HG03097 (cell line): Measurements from ENCODE around the gene BET1L.

ENCODE experiments used
- ATAC-seq: cut with Tn5 transposase; IDR thresholded peaks from one replicate; pipeline ENCODE4 v1.9.1; 2021; ENCODE audit not compliant: unreplicated experiment, low FRiP score

Gene BET1L

GRCh38 chr11:210803-211180, 3.6 kb upstream of the BET1L start:
- ATAC-seq, result no peak

GRCh38 chr11:210122-210802, 3.1 kb upstream of the BET1L start:
- ATAC-seq, result no peak

GRCh38 chr11:209275-210121, 2.3 kb upstream of the BET1L start:
- no peak for ATAC-seq

GRCh38 chr11:208917-209260, 1.7 kb upstream of the BET1L start:
- ATAC-seq, result no peak

- ATAC-seq, result peak; percentile 29
Observed at GRCh38 chr11:208181-208916, 1.1 kb upstream of the BET1L start.

GRCh38 chr11:207863-208180, 623 bp upstream of the BET1L start:
- no peak for ATAC-seq

GRCh38 chr11:206526-207207, 532 bp downstream of the BET1L start:
- peak; percentile 2 for ATAC-seq

- no peak for ATAC-seq
Observed at GRCh38 chr11:206002-206384, 1.2 kb downstream of the BET1L start.

GRCh38 chr11:205221-206001, 1.8 kb downstream of the BET1L start:
- no peak for ATAC-seq

- ATAC-seq, result no peak
Observed at GRCh38 chr11:204587-205109, 2.6 kb downstream of the BET1L start.

GRCh38 chr11:203945-204586, 3.1 kb downstream of the BET1L start:
- ATAC-seq, result no peak

- ATAC-seq, result no peak
Observed at GRCh38 chr11:203056-203944, 3.9 kb downstream of the BET1L start.

- ATAC-seq, result no peak
Observed at GRCh38 chr11:202490-202889, 4.7 kb downstream of the BET1L start.

GRCh38 chr11:201966-202365, 5.2 kb downstream of the BET1L start:
- no peak for ATAC-seq

- ATAC-seq, result no peak
Observed at GRCh38 chr11:200224-201003, 6.8 kb downstream of the BET1L start.

GRCh38 chr11:199782-200181, 7.4 kb downstream of the BET1L start:
- ATAC-seq, result no peak

GRCh38 chr11:199004-199581, 8.1 kb downstream of the BET1L start:
- ATAC-seq, result no peak
